K562 (cell line): ENCODE results near the gene CTDSPL. TPM values are rescaled to one million over a fixed set of nuclear protein-coding genes. Genes with fewer than 3 reads are reported as not detected.

ENCODE experiments used
- CAMTA2 ChIP-seq: fragments of 250-450 bp; sonication (Bioruptor Pico); conservative IDR thresholded peaks from 2 replicates; pipeline ENCODE4 v1.5.1; 2022
- CHCHD3 ChIP-seq: fragments of 250-450 bp; sonication (Bioruptor Pico); IDR thresholded peaks from 2 replicates; pipeline ENCODE4 v2.1.2; 2022; ENCODE audit warnings: mild to moderate bottlenecking
- CREB3 ChIP-seq: fragments of 450-650 bp; conservative IDR thresholded peaks from 2 replicates; pipeline ENCODE4 v1.6.1; 2016; ENCODE audit warnings: missing genetic modification characterization, low read depth, mild to moderate bottlenecking, missing compliant biosample characterization, moderate library complexity
- FOS ChIP-seq: IDR thresholded peaks from 3 replicates; pipeline ENCODE4 v1.6.1; 2011; ENCODE audit not compliant: insufficient read length; ENCODE audit errors: extremely low read depth
- FOXO4 ChIP-seq: fragments of 450-650 bp; formaldehyde crosslinking; IDR thresholded peaks from 2 replicates; pipeline ENCODE4 v1.4.0; 2020; ENCODE audit warnings: mild to moderate bottlenecking, moderate library complexity
- KLF10 ChIP-seq: fragments of 250-450 bp; sonication (Bioruptor Pico); IDR thresholded peaks from 2 replicates; pipeline ENCODE4 v1.6.1; 2021; ENCODE audit warnings: matching md5 sums
- MCM2 ChIP-seq: fragments of 450-650 bp; IDR thresholded peaks from 2 replicates; pipeline ENCODE4 v1.6.1; 2017; ENCODE audit warnings: low read depth, mild to moderate bottlenecking
- NFIC ChIP-seq: fragments of 450-650 bp; IDR thresholded peaks from 2 replicates; pipeline ENCODE4 v1.6.1; 2017; ENCODE audit warnings: mild to moderate bottlenecking, inconsistent platforms
- NR2C1 ChIP-seq, 2 experiments: fragments of 450-650 bp; IDR thresholded peaks; 2 replicates each; pipeline ENCODE4 v1.6.1; 2017; ENCODE audit warnings: mild to moderate bottlenecking in 2 of 2, antibody characterized with exemption in 1 of 2, inconsistent platforms in 1 of 2, missing compliant biosample characterization in 1 of 2, missing genetic modification characterization in 1 of 2
- NR2C2 ChIP-seq, 2 experiments: fragments of 200-800 bp in 1 of 2; sonication (Bioruptor generic) in 1 of 2; sonication (generic) in 1 of 2; formaldehyde crosslinking in 1 of 2; IDR thresholded peaks; 2 replicates each; pipeline versions ENCODE4 v1.6.1 to v1.8.0; 2016 to 2022; ENCODE audit warnings: mild to moderate bottlenecking in 1 of 2, missing compliant biosample characterization in 1 of 2, missing genetic modification characterization in 1 of 2, missing genetic modification reagents in 1 of 2
- POLR2A ChIP-seq: fragments of 450-650 bp; conservative IDR thresholded peaks from 2 replicates; pipeline ENCODE4 v1.6.1; 2016
- RBM15 ChIP-seq: fragments of 200-400 bp; formaldehyde crosslinking; IDR thresholded peaks from 2 replicates; pipeline ENCODE4 v1.6.1; 2018; ENCODE audit warnings: mild to moderate bottlenecking, low read length, moderate library complexity; ENCODE audit not compliant: insufficient read depth
- SMAD3 ChIP-seq: fragments of 450-650 bp; formaldehyde crosslinking; conservative IDR thresholded peaks from 2 replicates; pipeline ENCODE4 v1.4.0; 2020; ENCODE audit warnings: mild to moderate bottlenecking
- TCF3 ChIP-seq: sonication (generic); formaldehyde crosslinking; IDR thresholded peaks from 2 replicates; pipeline ENCODE4 v1.4.0; 2020; ENCODE audit warnings: mild to moderate bottlenecking, missing genetic modification reagents
- XRCC4 ChIP-seq: IDR thresholded peaks from one replicate; pipeline ENCODE4 v1.6.1; 2011; ENCODE audit not compliant: insufficient read depth, insufficient read length; ENCODE audit errors: extremely low read depth
- ZNF444 ChIP-seq: fragments of 250-450 bp; sonication (Bioruptor Pico); IDR thresholded peaks from 2 replicates; pipeline ENCODE4 v1.4.0; 2020; ENCODE audit warnings: mild to moderate bottlenecking, moderate library complexity
- ZNF699 ChIP-seq: fragments of 250-450 bp; sonication (Bioruptor Pico); IDR thresholded peaks from 2 replicates; pipeline ENCODE4 v1.8.0; 2021; ENCODE audit warnings: mild to moderate bottlenecking, moderate library complexity; ENCODE audit not compliant: insufficient replicate concordance
- polyA plus RNA-seq, 8 experiments: library from polyadenylated mRNA; depleted of rRNA in 4 of 8; stranded (reverse) in 5 of 8; unstranded in 3 of 8; fragments of >200 nt; fragmentation: Nextera tagmentation in 2 of 8; fragmentation: Illumina TruSeq in 1 of 8; extraction: Ambion mirVana in 2 of 8; extraction: Trizol in 1 of 8; gene quantifications; 2 replicates each; pipeline versions ENCODE4 v1.2.1 to v1.2.3, GENCODE V29; 2011 to 2014; ENCODE audit warnings: inconsistent platforms in 1 of 8, missing spikeins in 1 of 8
- total RNA-seq, 7 experiments: library from RNA; depleted of rRNA in 6 of 7; stranded (reverse); fragments of >200 nt in 6 of 7; fragmentation: Illumina TruSeq in 2 of 7; extraction: Trizol in 2 of 7; gene quantifications; 2 replicates each; pipeline versions ENCODE4 v1.2.1 to v1.2.3, GENCODE V29; 2011 to 2021; ENCODE audit warnings: low replicate concordance in 1 of 7
- TF ChIP-seq, protein P1 (sequence below): fragments of 450-650 bp; IDR thresholded peaks from 2 replicates; pipeline ENCODE4 v1.6.1; 2018; ENCODE audit warnings: mild to moderate bottlenecking, low read depth; ENCODE audit not compliant: partially characterized antibody
- TF ChIP-seq, protein P2 (sequence below): fragments of 200-400 bp; formaldehyde crosslinking; IDR thresholded peaks from 2 replicates; pipeline ENCODE4 v1.6.1; 2017; ENCODE audit warnings: mild to moderate bottlenecking, low read depth, low read length, moderate library complexity

The CTDSPL gene
- total and polyA plus RNA-seq, 9 of the 15 experiments (the other 6 are each of a cell fraction or from before 2014, with no cell fraction given), result 5.1 to 19.3 (median 11.3) TPM

DNA sequence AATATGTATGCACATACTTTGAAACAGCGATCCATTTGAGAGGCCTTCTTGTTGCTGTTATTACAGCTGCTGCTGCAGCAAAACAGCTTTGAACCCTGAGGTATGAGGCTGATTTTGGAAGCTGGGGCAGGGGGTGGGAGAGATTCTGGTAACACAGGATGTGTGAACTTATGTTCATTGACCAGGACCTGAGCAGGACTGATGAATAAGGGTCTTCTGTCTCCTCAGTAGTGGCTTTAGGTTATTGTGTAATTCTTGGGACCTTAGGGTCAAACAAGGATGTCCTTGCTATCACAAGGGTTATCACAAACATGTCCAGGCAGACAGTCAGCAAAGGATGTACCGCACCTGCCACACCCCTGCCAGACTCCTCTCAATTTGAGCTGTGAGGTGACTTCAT is 41.6 kb downstream of the CTDSPL start (continued):
- no peak for TF ChIP-seq NR2C1 (IDR thresholded peaks at IDR 0.05)
- TF ChIP-seq NR2C1 (tag; IDR thresholded peaks at IDR 0.05), result 0 out of 2 replicates have a peak, but pooled peaks have one; percentile 29
- no peak for TF ChIP-seq XRCC4
- TF ChIP-seq CAMTA2 (CRISPR knock-in tag), result no peak
- no peak for TF ChIP-seq SMAD3 (CRISPR knock-in tag)
- no peak for TF ChIP-seq NFIC
- TF ChIP-seq CREB3, result no peak
- TF ChIP-seq FOS, result no peak
- no peak for TF ChIP-seq POLR2A
- TF ChIP-seq NR2C2 (CRISPR knock-in tag; IDR thresholded peaks at IDR 0.05), result no peak
- TF ChIP-seq NR2C2 (tag; IDR thresholded peaks at IDR 0.05), result peak; percentile 42; the same call in 1 of the 2 replicates
- TF ChIP-seq MCM2, result no peak
- no peak for TF ChIP-seq KLF10 (CRISPR knock-in tag)
- no peak for TF ChIP-seq FOXO4 (CRISPR knock-in tag)
- TF ChIP-seq, protein P1, sequence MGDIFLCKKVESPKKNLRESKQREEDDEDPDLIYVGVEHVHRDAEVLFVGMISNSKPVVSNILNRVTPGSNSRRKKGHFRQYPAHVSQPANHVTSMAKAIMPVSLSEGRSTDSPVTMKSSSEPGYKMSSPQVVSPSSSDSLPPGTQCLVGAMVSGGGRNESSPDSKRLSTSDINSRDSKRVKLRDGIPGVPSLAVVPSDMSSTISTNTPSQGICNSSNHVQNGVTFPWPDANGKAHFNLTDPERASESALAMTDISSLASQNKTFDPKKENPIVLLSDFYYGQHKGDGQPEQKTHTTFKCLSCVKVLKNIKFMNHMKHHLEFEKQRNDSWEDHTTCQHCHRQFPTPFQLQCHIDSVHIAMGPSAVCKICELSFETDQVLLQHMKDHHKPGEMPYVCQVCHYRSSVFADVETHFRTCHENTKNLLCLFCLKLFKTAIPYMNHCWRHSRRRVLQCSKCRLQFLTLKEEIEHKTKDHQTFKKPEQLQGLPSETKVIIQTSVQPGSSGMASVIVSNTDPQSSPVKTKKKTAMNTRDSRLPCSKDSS, result no peak
- no peak for TF ChIP-seq ZNF444 (CRISPR knock-in tag)
- TF ChIP-seq, protein P2, sequence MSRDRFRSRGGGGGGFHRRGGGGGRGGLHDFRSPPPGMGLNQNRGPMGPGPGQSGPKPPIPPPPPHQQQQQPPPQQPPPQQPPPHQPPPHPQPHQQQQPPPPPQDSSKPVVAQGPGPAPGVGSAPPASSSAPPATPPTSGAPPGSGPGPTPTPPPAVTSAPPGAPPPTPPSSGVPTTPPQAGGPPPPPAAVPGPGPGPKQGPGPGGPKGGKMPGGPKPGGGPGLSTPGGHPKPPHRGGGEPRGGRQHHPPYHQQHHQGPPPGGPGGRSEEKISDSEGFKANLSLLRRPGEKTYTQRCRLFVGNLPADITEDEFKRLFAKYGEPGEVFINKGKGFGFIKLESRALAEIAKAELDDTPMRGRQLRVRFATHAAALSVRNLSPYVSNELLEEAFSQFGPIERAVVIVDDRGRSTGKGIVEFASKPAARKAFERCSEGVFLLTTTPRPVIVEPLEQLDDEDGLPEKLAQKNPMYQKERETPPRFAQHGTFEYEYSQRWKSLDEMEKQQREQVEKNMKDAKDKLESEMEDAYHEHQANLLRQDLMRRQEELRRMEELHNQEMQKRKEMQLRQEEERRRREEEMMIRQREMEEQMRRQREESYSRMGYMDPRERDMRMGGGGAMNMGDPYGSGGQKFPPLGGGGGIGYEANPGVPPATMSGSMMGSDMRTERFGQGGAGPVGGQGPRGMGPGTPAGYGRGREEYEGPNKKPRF, result no peak
- no peak for TF ChIP-seq ZNF699 (CRISPR knock-in tag)
- no peak for TF ChIP-seq CHCHD3 (CRISPR knock-in tag)
- 0 out of 2 replicates have a peak, but pooled peaks have one; percentile 20 for TF ChIP-seq TCF3 (CRISPR knock-in tag)
- TF ChIP-seq RBM15, result no peak
